Keratinocyte (primary cell): Measurements from ENCODE around the gene SH3RF1. TPM values are rescaled to one million over a fixed set of nuclear protein-coding genes. Genes with fewer than 3 reads are reported as not detected.

Experiments used
- DNase-seq: peaks from one replicate; pipeline ENCODE4 v3.0.0-alpha.2; 2011; ENCODE audit warnings: low read depth, missing footprints, low spot score
- FAIRE-seq: peaks from 2 replicates; lab custom pipeline; 2011; peaks lifted over from hg19 to GRCh38; lab: Jason Lieb, UNC
- H2AFZ ChIP-seq: 2 replicates; pipeline ENCODE4 v1.6.0; 2012; ENCODE audit warnings: low read length, control low read depth, inconsistent platforms; ENCODE audit not compliant: control insufficient read depth
- H3K27ac ChIP-seq: 2 replicates; pipeline ENCODE4 v1.5.1; 2011; ENCODE audit warnings: low read length; ENCODE audit not compliant: control insufficient read depth, insufficient read depth
- H3K27me3 ChIP-seq: 3 replicates; pipeline ENCODE4 v1.6.0; 2011; ENCODE audit warnings: low read length; ENCODE audit not compliant: control insufficient read depth, insufficient read depth; ENCODE audit errors: extremely low read depth
- H3K36me3 ChIP-seq, 2 experiments: 2 replicates in 1 of 2; 3 replicates in 1 of 2; pipeline ENCODE4 v1.5.1; 2011; ENCODE audit warnings: low read length in 2 of 2, mild to moderate bottlenecking in 1 of 2; ENCODE audit not compliant: control insufficient read depth in 2 of 2, insufficient read depth in 2 of 2; ENCODE audit errors: extremely low read depth in 1 of 2
- H3K4me1 ChIP-seq: 3 replicates; pipeline ENCODE4 v1.5.1; 2011; ENCODE audit warnings: low read length; ENCODE audit not compliant: control insufficient read depth, insufficient read depth; ENCODE audit errors: extremely low read depth
- H3K4me2 ChIP-seq: 3 replicates; pipeline ENCODE4 v1.6.0; 2011; ENCODE audit warnings: low read depth, low read length; ENCODE audit not compliant: control insufficient read depth, insufficient read depth; ENCODE audit errors: extremely low read depth
- H3K4me3 ChIP-seq, 3 experiments: fragments of 200-600 bp in 1 of 3; sonication (generic) in 1 of 3; 2 replicates in 2 of 3; 3 replicates in 1 of 3; pipeline ENCODE4 v1.5.1; 2011 to 2016; ENCODE audit warnings: low read length in 3 of 3, mild to moderate bottlenecking in 3 of 3, control low read depth in 2 of 3, inconsistent platforms in 1 of 3, low read depth in 1 of 3, mixed read lengths in 1 of 3, mixed run types in 1 of 3, moderate library complexity in 1 of 3; ENCODE audit not compliant: control insufficient read depth in 2 of 3, insufficient read depth in 2 of 3; ENCODE audit errors: extremely low read depth in 1 of 3
- H3K79me2 ChIP-seq: 2 replicates; pipeline ENCODE4 v1.6.0; 2012; ENCODE audit warnings: low read length; ENCODE audit not compliant: control insufficient read depth, insufficient read depth
- H3K9ac ChIP-seq: 3 replicates; pipeline ENCODE4 v1.6.0; 2011; ENCODE audit warnings: low read length; ENCODE audit not compliant: control insufficient read depth, insufficient read depth; ENCODE audit errors: extremely low read depth
- H3K9me1 ChIP-seq: 3 replicates; pipeline ENCODE4 v1.6.0; 2011; ENCODE audit warnings: low read length; ENCODE audit not compliant: control insufficient read depth, insufficient read depth; ENCODE audit errors: extremely low read depth
- H3K9me3 ChIP-seq: 2 replicates; pipeline ENCODE4 v1.5.1; 2012; ENCODE audit warnings: low read depth, low read length; ENCODE audit not compliant: control insufficient read depth
- H4K20me1 ChIP-seq: 3 replicates; pipeline ENCODE4 v1.6.0; 2011; ENCODE audit warnings: low read length; ENCODE audit not compliant: control insufficient read depth, insufficient read depth; ENCODE audit errors: extremely low read depth
- CTCF ChIP-seq, 3 experiments: IDR thresholded peaks in 1 of 3; conservative IDR thresholded peaks in 1 of 3; optimal IDR thresholded peaks in 1 of 3; 2 replicates in 2 of 3; 3 replicates in 1 of 3; pipeline versions ENCODE3 to v1.5.1; 2011; ENCODE audit warnings: low read length in 3 of 3, mild to moderate bottlenecking in 3 of 3, moderate library complexity in 2 of 3, control low read depth in 1 of 3, inconsistent platforms in 1 of 3; ENCODE audit not compliant: insufficient read depth in 2 of 3; ENCODE audit errors: extremely low read depth in 1 of 3
- EZH2 ChIP-seq: IDR thresholded peaks from one replicate; pipeline ENCODE4 v1.6.1; 2012; ENCODE audit warnings: inconsistent platforms, mild to moderate bottlenecking, low read length, moderate library complexity
- dilution Hi-C: fragments of 300-500 bp; cut with MboI; formaldehyde crosslinking; loops from one replicate; pipeline ENCODE4 v1.7.0; 2020; ENCODE audit warnings: low sequenced_read_pairs; ENCODE audit not compliant: extremely low pct_ligation_motif_present
- polyA plus RNA-seq, 5 experiments: library from polyadenylated mRNA; depleted of rRNA in 3 of 5; stranded (reverse) in 3 of 5; stranded (forward) in 1 of 5; unstranded in 1 of 5; fragments of >200 nt; gene quantifications; 1 replicate in 1 of 5; 2 replicates in 3 of 5; 3 replicates in 1 of 5; pipeline versions ENCODE4 v1.2.1 to v1.2.3, GENCODE V29; 2011 to 2012; ENCODE audit warnings: missing spikeins in 2 of 5, low read depth in 1 of 5, low replicate concordance in 1 of 5

SH3RF1 gene
- polyA plus RNA-seq, 1 donor (not counting 4 experiments of a cell fraction or from before 2014, with no cell fraction given): 9.5 TPM

GRCh38 chr4:169268951-169269760 lies 1.6 kb downstream of the SH3RF1 start:
- H3K27me3 ChIP-seq: no peaks in the 10 kb centered on the region
- DNase-seq (no peak), FAIRE-seq (peak; percentile 88)
- peak overlapping the region; percentile 93 for H3K4me2 ChIP-seq
- peaks cover 4 to 10% of the 10 kb centered on the region in 2 experiments for H3K36me3 ChIP-seq
- dilution Hi-C loops: no loop called here
- H2AFZ ChIP-seq: no peak overlapping the region
- H3K9ac ChIP-seq: peak overlapping the region; percentile 98
- H3K27ac ChIP-seq: peak overlapping the region; percentile 92
- H3K9me3 ChIP-seq: no peaks in the 10 kb centered on the region
- no peaks in the 10 kb centered on the region for H3K9me1 ChIP-seq
- peak overlapping the region; percentile 83 to 93 (median 87) for H3K4me3 ChIP-seq
- no peak for TF ChIP-seq EZH2
- TF ChIP-seq CTCF (optimal IDR thresholded peaks at IDR 0.05 in 1 of 3, IDR thresholded peaks at IDR 0.05 in 1 of 3, conservative IDR thresholded peaks at IDR 0.05 in 1 of 3; ENCODE audit: extremely low read depth in 1 of 3, insufficient read depth in 2 of 3, low read length in 3 of 3): no peak
- no peaks in the 10 kb centered on the region for H4K20me1 ChIP-seq
- H3K4me1 ChIP-seq: peaks cover 25% of the 10 kb centered on the region
- H3K79me2 ChIP-seq: peaks cover 63% of the 10 kb centered on the region

GRCh38 chr4:169267070-169267469 lies 3.7 kb downstream of the SH3RF1 start:
- H3K4me2 ChIP-seq: peak overlapping the region; percentile 76
- peaks cover 8 to 23% of the 10 kb centered on the region in 2 experiments for H3K36me3 ChIP-seq
- H3K4me1 ChIP-seq: peaks cover 20% of the 10 kb centered on the region
- no peak for DNase-seq
- H3K79me2 ChIP-seq: peaks cover 83% of the 10 kb centered on the region
- H3K9me3 ChIP-seq: no peaks in the 10 kb centered on the region
- dilution Hi-C loops: no loop called here
- H4K20me1 ChIP-seq: no peaks in the 10 kb centered on the region
- no peaks in the 10 kb centered on the region for H3K27me3 ChIP-seq
- H3K9ac ChIP-seq: no peak overlapping the region
- H3K27ac ChIP-seq: peak overlapping the region; percentile 29
- no peaks in the 10 kb centered on the region for H3K9me1 ChIP-seq
- H2AFZ ChIP-seq: no peak overlapping the region
- TF ChIP-seq CTCF (optimal IDR thresholded peaks at IDR 0.05 in 1 of 3, IDR thresholded peaks at IDR 0.05 in 1 of 3, conservative IDR thresholded peaks at IDR 0.05 in 1 of 3; ENCODE audit: extremely low read depth in 1 of 3, insufficient read depth in 2 of 3, low read length in 3 of 3) (no peak), EZH2 (no peak)
- peak overlapping the region in 2 of 3 experiments; percentile 36 to 44 for H3K4me3 ChIP-seq
- no peak for FAIRE-seq
